K562 (cell line): Measurements from ENCODE around the gene KLF5.

ENCODE experiments used
- RFX5 ChIP-seq: IDR thresholded peaks from 2 replicates; pipeline ENCODE4 v1.6.1; 2011; ENCODE audit warnings: low read depth, mild to moderate bottlenecking, improper control_type of control experiment, low read length
- SMARCC2 ChIP-seq: fragments of 450-650 bp; IDR thresholded peaks from 2 replicates; pipeline ENCODE4 v1.6.1; 2017; ENCODE audit warnings: antibody characterized with exemption, moderate library complexity, mild to moderate bottlenecking, low read depth
- ZNF277 ChIP-seq: fragments of 250-450 bp; sonication (Bioruptor Pico); IDR thresholded peaks from 2 replicates; pipeline ENCODE4 v1.8.0; 2022; ENCODE audit warnings: inconsistent platforms, mild to moderate bottlenecking, moderate library complexity, borderline replicate concordance
- TF ChIP-seq, protein P1 (sequence below), 3 experiments: IDR thresholded peaks in 2 of 3; conservative IDR thresholded peaks in 1 of 3; 2 replicates each; pipeline ENCODE4 v1.5.1; 2011 to 2012; ENCODE audit warnings: low read length in 3 of 3, mild to moderate bottlenecking in 3 of 3, control low read depth in 2 of 3, improper control_type of control experiment in 1 of 3, inconsistent platforms in 1 of 3, low read depth in 1 of 3, mixed read lengths in 1 of 3, moderate library complexity in 1 of 3; ENCODE audit not compliant: insufficient read depth in 2 of 3

- TF ChIP-seq SMARCC2 (no peak), RFX5 (no peak), ZNF277 (CRISPR knock-in tag) (no peak)
- TF ChIP-seq, protein P1, sequence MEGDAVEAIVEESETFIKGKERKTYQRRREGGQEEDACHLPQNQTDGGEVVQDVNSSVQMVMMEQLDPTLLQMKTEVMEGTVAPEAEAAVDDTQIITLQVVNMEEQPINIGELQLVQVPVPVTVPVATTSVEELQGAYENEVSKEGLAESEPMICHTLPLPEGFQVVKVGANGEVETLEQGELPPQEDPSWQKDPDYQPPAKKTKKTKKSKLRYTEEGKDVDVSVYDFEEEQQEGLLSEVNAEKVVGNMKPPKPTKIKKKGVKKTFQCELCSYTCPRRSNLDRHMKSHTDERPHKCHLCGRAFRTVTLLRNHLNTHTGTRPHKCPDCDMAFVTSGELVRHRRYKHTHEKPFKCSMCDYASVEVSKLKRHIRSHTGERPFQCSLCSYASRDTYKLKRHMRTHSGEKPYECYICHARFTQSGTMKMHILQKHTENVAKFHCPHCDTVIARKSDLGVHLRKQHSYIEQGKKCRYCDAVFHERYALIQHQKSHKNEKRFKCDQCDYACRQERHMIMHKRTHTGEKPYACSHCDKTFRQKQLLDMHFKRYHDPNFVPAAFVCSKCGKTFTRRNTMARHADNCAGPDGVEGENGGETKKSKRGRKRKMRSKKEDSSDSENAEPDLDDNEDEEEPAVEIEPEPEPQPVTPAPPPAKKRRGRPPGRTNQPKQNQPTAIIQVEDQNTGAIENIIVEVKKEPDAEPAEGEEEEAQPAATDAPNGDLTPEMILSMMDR (IDR thresholded peaks at IDR 0.05 in 2 of 3, conservative IDR thresholded peaks at IDR 0.05 in 1 of 3; ENCODE audit: insufficient read depth in 2 of 3, low read depth in 1 of 3, low read length in 3 of 3), result no peak
Measured at GRCh38 chr13:73077865-73078264, 19.1 kb downstream of the KLF5 start.
